ENCODE measurements around the gene C2orf92.

Gene C2orf92

GRCh38 chr2:97730245-97730644 lies 60.7 kb downstream of the C2orf92 start:
- DNase-seq (ENCODE audit: low read depth) = no peak

DNA sequence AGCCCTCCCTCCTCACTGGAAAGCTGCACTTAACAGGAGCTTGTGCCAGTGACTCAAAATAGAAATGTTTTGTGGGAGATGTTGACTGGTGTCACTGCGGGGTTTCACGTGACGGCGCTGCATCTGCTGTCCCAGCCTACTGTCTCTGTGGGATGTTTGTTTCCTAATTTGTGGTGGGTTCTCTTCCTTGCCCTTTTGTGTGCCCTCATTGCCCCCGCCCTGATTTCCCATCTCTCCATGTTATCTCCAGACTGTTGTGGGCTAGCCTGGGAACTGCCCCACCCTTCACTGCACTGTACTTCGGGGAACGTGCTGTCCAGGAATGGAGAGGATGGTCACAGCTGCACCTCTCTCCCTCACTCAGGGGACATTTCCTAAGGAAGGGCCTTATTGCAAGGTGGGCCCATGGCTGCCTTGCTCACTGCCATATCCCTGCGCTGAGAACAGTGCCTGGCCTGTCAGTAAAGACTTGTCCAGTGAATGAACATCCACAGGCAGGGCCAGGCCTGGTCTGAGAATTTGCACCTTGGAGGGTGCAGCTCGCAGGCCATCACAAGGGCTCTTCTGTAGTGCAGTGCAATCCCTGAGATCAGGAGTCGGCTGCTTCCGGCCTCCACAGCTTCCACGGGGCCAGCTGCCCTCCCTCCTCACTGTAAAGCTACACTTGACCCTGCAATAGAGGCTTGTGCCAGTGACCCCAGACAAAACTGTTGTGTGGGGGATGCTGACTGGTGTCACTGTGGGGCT lies 61.9 kb downstream of the C2orf92 start:
- no peak for DNase-seq (ENCODE audit: low read depth)

GRCh38 chr2:97732436-97733340 lies 63.2 kb downstream of the C2orf92 start:
- DNase-seq (ENCODE audit: low read depth) = no peak

DNA sequence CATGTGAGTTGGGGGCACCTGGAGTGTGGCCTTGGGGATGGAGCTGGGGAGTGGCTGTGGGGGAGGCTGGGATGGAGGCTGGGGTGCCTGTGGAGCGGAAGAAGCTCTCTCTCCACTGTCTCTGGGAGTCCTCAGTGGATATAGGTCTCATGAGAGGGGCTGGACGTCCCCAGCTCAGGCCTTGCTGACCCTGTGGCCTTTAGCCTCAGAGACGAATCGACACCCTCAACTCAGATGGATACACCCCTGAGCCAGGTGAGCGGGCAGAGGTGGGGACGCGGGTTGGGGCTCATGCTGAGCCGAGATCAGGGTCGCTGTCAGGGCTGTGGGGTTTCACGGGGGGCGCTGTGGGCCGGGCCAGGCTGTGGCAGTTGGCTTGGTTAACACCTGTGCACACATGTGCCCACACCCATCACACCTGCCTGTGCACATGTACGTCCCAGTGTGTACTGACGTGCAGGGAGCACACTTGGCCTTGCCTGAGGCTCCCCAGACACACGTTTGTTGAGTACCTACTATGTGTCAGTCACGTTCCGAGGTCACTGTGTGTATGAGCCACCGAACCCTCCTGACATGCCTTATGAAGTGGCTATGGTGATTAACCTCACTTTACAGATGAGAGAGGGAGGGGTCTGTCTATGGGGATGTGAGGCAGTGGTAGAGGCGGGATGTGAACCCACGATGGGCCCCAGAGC lies 64.0 kb downstream of the C2orf92 start:
- no peak for DNase-seq (ENCODE audit: low read depth)

- no peak for DNase-seq (ENCODE audit: low read depth)
Measured at GRCh38 chr2:97734061-97735051, 64.8 kb downstream of the C2orf92 start.

DNA sequence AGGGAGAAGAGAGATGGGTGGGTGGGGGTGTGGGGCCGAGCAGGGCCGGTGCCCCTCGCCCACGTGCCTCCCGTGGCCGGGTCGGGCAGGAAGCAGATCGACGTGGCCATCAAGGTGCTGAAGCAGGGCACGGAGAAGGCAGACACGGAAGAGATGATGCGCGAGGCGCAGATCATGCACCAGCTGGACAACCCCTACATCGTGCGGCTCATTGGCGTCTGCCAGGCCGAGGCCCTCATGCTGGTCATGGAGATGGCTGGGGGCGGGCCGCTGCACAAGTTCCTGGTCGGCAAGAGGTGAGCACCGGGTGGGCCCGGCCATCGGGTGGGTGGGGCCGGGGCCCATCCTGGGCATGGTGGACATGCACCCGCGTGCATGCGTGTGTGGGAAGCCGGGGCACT lies 65.6 kb downstream of the C2orf92 start:
- no peak for DNase-seq (ENCODE audit: low read depth)

DNA sequence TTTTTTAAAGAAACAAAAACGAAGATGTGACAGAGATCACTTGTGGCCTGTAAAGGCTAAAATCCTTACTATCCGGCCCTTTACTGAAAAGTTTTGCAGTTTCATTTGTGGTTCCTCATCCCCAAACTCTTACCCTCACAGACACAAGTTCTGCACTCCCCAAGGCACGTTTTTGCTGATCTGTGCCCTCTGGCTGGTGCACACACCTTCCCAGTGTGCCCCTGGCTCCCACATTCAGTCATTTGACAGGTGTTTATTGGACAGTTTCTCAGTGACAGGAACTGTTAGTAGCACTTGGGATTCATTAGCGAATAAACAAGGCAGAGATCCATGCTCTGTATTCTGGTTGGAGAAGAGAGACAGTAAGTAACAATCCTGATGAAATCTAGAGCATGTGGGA lies 66.7 kb downstream of the C2orf92 start:
- no peak for DNase-seq (ENCODE audit: low read depth)

- no peak for DNase-seq (ENCODE audit: low read depth)
Measured at GRCh38 chr2:97736608-97737330, 67.3 kb downstream of the C2orf92 start.

DNA sequence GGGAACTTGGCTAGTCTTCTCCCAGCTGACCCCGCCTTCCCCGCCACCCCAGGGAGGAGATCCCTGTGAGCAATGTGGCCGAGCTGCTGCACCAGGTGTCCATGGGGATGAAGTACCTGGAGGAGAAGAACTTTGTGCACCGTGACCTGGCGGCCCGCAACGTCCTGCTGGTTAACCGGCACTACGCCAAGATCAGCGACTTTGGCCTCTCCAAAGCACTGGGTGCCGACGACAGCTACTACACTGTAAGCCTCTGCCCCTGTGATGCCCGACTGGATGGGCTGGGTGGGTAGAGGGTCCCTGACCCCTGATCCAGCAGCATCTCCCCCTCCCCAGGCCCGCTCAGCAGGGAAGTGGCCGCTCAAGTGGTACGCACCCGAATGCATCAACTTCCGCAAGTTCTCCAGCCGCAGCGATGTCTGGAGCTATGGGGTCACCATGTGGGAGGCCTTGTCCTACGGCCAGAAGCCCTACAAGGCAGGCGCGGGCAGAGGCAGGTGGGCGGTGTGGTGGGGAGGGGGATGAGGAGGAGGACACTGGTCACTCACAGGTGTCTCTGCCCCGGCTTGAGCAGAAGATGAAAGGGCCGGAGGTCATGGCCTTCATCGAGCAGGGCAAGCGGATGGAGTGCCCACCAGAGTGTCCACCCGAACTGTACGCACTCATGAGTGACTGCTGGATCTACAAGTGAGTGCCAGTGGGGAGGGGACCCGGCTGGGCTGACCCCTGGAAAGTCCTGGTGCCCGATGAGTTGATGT lies 68.1 kb downstream of the C2orf92 start:
- no peak for DNase-seq (ENCODE audit: low read depth)

- no peak for DNase-seq (ENCODE audit: low read depth)
Measured at GRCh38 chr2:97738179-97739019, 68.9 kb downstream of the C2orf92 start.

DNA sequence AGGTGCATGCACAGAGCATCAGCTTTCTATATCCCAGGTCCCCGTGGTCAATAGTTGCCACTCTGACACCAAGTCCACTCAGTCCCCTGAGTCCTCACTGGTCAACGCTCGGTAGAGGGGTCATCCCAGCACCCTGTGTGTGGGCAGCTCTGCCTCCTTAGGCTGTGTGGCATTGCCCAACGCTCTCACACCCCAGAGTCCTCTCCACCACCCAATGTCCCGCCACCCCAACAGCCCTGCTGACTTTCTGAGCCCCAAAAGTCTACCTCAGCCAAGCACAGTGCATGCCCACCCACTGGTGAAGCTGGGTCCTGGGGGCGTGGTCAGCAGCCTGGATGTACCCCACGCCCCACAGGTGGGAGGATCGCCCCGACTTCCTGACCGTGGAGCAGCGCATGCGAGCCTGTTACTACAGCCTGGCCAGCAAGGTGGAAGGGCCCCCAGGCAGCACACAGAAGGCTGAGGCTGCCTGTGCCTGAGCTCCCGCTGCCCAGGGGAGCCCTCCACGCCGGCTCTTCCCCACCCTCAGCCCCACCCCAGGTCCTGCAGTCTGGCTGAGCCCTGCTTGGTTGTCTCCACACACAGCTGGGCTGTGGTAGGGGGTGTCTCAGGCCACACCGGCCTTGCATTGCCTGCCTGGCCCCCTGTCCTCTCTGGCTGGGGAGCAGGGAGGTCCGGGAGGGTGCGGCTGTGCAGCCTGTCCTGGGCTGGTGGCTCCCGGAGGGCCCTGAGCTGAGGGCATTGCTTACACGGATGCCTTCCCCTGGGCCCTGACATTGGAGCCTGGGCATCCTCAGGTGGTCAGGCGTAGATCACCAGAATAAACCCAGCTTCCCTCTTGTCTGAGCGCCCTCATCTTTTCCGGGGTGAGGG lies 69.7 kb downstream of the C2orf92 start:
- no peak for DNase-seq (ENCODE audit: low read depth)

DNA sequence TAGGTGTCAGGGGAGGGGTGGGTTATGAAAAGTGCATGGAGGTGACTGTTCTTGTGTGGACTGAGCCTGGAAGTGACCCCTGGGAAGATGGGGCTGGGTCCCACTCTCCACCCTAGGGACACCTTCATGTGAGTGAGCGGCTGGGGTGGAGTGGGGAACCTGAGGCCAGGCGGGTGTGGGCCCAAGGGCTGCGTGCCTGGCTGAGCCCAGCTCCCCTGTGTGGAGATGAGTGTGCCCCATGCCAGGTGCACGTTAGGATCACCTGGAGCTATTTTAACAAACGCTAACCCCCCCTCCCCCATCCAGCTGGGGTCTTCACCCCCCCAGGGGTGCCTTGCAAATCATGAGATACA lies 70.4 kb downstream of the C2orf92 start:
- no peak for DNase-seq (ENCODE audit: low read depth)

DNA sequence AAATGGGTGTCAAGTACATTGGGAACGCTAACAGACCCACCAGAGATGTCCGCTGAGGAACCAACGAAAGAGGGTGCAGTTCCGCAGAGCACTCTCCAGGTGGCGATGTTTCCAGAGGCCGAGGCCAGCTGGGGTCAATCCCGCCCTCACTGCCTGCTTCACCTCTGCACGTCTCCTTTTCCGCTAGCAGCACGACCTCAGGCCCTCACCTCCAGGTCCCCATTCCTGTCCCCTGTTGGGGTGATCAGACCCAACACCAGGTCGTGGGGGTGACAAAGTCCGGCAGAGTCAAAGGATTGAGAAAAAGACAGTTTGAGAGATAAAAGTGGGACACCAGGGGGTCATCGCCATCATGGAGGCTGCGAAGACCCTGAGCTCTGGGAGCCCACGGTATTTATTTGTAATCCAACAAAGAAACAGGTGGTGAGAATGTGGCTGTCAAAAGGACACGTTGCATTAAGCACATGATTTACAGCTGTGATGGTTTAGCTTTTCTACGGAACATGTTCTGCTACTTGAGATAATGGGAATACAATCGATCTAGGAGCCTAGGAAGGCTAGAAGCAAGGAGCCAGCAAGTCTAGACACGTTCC lies 71.2 kb downstream of the C2orf92 start:
- no peak for DNase-seq (ENCODE audit: low read depth)

GRCh38 chr2:97741251-97741650 lies 71.7 kb downstream of the C2orf92 start:
- DNase-seq (ENCODE audit: low read depth) = no peak

DNA sequence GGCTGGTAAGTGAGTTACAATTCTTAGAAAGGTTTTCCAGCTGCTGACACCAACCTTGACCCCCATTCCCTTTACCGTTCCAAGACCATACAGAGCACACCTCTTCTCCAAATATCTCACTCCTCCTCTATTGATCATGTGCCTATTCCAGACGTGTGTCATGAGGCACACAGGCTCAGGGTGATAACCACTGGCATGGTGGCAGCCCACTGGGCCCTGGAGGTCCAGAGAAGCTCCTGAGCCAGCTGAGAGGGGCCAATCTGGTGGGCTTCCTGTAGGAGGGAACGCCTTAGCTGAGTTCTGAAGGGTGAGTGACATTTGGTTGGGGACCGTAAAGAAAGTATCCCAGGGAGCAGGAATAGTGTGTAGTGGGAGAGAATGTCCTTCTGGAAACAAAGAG lies 72.2 kb downstream of the C2orf92 start:
- no peak for DNase-seq (ENCODE audit: low read depth)

DNA sequence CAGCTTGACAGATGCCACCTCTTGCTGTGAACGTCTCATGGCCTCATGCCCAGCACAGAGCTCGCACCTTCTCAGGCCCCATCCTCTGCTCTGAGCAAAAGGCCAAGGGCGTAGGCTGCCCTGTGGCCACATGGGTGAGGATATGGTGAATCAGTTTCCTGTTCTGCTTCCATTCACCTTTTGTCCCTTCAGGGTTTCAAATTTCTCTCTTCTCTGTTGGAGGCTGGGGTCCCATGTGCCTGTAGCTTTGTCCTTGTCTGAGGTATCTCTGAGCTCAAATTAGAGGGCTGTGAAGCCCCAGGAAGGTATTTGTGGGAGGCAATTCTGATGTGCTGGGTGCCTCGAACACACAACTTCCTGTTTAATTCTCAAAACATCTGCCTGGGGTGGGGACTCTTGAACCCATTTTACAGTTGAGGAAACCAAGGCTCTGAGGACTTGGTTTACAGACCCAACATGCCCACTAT lies 72.9 kb downstream of the C2orf92 start:
- DNase-seq (ENCODE audit: low read depth) = no peak

- no peak for DNase-seq (ENCODE audit: low read depth)
Measured at GRCh38 chr2:97743913-97744312, 74.4 kb downstream of the C2orf92 start.
